Lung (tissue), 12 donors: Measurements from ENCODE around the gene OR52M1. TPM values are rescaled to one million over a fixed set of nuclear protein-coding genes. Genes with fewer than 3 reads are reported as not detected.

Source experiments
- ATAC-seq: fragments of 200-7000 bp; cut with Tn5 transposase; one replicate; pipeline ENCODE4 v1.9.1; 2020; ENCODE audit warnings: moderate number of reproducible peaks; ENCODE audit not compliant: insufficient read depth, low FRiP score
- DNase-seq, 3 donors: peaks; one replicate each; pipeline ENCODE4 v3.0.0-alpha.2; 2013 to 2017
- H3K27ac ChIP-seq, 2 donors: one replicate each; pipeline ENCODE4 v1.5.1; 2013; ENCODE audit warnings: mild to moderate bottlenecking in 2 of 2, moderate library complexity in 2 of 2, control low read depth in 1 of 2, inconsistent platforms in 1 of 2, low read depth in 1 of 2, low read length in 1 of 2
- H3K27me3 ChIP-seq, 3 donors: one replicate each; pipeline ENCODE4 v1.5.1; 2013; ENCODE audit warnings: low read length in 2 of 3; ENCODE audit not compliant: control insufficient read depth in 3 of 3, insufficient read depth in 3 of 3
- H3K36me3 ChIP-seq, 4 donors: one replicate each; pipeline ENCODE4 v1.5.1; 2013; ENCODE audit warnings: low read length in 4 of 4, mild to moderate bottlenecking in 1 of 4, moderate library complexity in 1 of 4; ENCODE audit not compliant: control insufficient read depth in 4 of 4, insufficient read depth in 4 of 4
- H3K4me1 ChIP-seq, 5 donors: one replicate each; pipeline ENCODE4 v1.5.1; 2013; ENCODE audit warnings: low read length in 5 of 5, mild to moderate bottlenecking in 2 of 5, moderate library complexity in 1 of 5; ENCODE audit not compliant: control insufficient read depth in 5 of 5, insufficient read depth in 5 of 5
- H3K4me3 ChIP-seq: one replicate; pipeline ENCODE4 v1.5.1; 2013; ENCODE audit warnings: mild to moderate bottlenecking, control low read depth, moderate library complexity
- H3K9ac ChIP-seq, 2 donors: one replicate each; pipeline ENCODE4 v1.5.1; 2013; ENCODE audit warnings: low read length in 2 of 2, control low read depth in 1 of 2; ENCODE audit not compliant: insufficient read depth in 1 of 2
- H3K9me3 ChIP-seq, 4 donors: one replicate each; pipeline ENCODE4 v1.5.1; 2013; ENCODE audit warnings: low read length in 3 of 4, mild to moderate bottlenecking in 1 of 4, moderate library complexity in 1 of 4; ENCODE audit not compliant: control insufficient read depth in 4 of 4, insufficient read depth in 3 of 4
- WGBS, 2 donors: extraction: QIAGEN DNeasy Blood & Tissue Kit; methylation state at CpG; one replicate each; pipeline ENCODE4 v1.1.7; 2013; 5-methylcytosine and 5-hydroxymethylcytosine counted together
- polyA plus RNA-seq, 2 donors: library from polyadenylated mRNA; stranded (reverse); fragments of 200-250 nt; gene quantifications; one replicate each; pipeline ENCODE4 v1.2.1, GENCODE V29; 2013
- total RNA-seq, 2 donors: library from RNA; depleted of rRNA in 1 of 2; stranded (reverse); fragments of >200 nt in 1 of 2; gene quantifications; one replicate each; pipeline ENCODE4 v1.2.1, GENCODE V29; 2014 to 2021
- TF ChIP-seq, protein P1 (sequence below): IDR thresholded peaks from 2 replicates; pipeline ENCODE4 v1.5.1; 2012; ENCODE audit warnings: mild to moderate bottlenecking; ENCODE audit errors: control extremely low read depth, extremely low read depth
- donor health status: control.
- donor health status: control.
- donor health status: Bipolar disorder and iron deficiency.
- donor health status: healthy.
- donor health status: DM: yes; HTN: yes; CAD: no.

OR52M1 gene
- total and polyA plus RNA-seq, 4 donors = not detected

- no peak overlapping the region for H3K27ac ChIP-seq
- no peaks in the 10 kb centered on the region for H3K9me3 ChIP-seq
- TF ChIP-seq, protein P1, sequence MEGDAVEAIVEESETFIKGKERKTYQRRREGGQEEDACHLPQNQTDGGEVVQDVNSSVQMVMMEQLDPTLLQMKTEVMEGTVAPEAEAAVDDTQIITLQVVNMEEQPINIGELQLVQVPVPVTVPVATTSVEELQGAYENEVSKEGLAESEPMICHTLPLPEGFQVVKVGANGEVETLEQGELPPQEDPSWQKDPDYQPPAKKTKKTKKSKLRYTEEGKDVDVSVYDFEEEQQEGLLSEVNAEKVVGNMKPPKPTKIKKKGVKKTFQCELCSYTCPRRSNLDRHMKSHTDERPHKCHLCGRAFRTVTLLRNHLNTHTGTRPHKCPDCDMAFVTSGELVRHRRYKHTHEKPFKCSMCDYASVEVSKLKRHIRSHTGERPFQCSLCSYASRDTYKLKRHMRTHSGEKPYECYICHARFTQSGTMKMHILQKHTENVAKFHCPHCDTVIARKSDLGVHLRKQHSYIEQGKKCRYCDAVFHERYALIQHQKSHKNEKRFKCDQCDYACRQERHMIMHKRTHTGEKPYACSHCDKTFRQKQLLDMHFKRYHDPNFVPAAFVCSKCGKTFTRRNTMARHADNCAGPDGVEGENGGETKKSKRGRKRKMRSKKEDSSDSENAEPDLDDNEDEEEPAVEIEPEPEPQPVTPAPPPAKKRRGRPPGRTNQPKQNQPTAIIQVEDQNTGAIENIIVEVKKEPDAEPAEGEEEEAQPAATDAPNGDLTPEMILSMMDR = no peak
- no peak overlapping the region for H3K9ac ChIP-seq
- no peaks in the 10 kb centered on the region for H3K36me3 ChIP-seq
- no peaks in the 10 kb centered on the region for H3K27me3 ChIP-seq
- H3K4me3 ChIP-seq = no peak overlapping the region
- DNase-seq = no peak
- no peak for ATAC-seq
- H3K4me1 ChIP-seq = no peaks in the 10 kb centered on the region
Observed at GRCh38 chr11:4543561-4543960, 1.4 kb upstream of the OR52M1 start.

DNA sequence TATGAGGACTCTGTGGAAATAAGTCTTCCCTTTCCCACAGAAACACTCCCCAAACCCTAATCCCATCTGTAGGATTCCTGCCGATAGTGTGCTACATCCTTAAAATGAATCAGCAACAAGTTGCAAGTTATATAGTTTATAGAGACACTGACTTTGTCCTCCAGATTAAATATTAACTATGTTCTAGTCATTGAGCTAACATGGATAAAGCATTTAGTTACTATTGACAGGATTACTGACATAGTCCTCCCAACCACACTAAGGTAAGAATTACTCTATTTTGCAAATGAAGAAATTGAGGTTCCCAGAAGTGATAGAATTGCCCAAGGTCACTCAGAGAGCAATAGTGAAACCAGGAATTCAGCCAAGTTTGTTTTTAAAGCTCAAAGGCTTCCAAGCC lies 1.9 kb downstream of the OR52M1 start:
- peaks cover 0 to 13% (median 6%) of the 10 kb centered on the region in 4 donors for H3K9me3 ChIP-seq
- no peak overlapping the region for H3K9ac ChIP-seq
- H3K36me3 ChIP-seq = no peaks in the 10 kb centered on the region
- TF ChIP-seq, protein P1 = no peak
- no peaks in the 10 kb centered on the region for H3K27me3 ChIP-seq
- WGBS, 2 donors = 84 to 97% methylated on average over 1 of the region's 1 CpG
- no peak overlapping the region for H3K4me3 ChIP-seq
- ATAC-seq (no peak), DNase-seq (no peak)
- H3K4me1 ChIP-seq = no peaks in the 10 kb centered on the region
- no peak overlapping the region for H3K27ac ChIP-seq

DNA sequence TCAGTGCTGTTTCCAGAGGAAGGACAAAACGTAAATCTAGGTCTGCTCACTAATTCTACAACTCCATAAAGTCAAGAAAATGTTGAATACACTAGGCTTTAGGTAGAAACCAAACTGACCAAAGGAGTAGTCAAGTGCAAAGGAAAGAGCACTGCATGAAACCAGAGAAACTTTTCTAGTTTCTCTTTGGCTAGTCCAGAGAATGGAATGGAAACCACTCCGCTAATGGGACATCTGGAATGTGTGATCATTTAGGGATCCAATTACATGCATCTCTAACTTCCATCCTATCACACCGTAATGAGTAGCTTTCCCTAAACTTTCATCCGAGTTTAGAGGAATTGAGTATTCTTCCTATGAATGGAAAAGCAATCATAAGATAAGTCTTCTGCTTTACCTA lies 2.4 kb downstream of the OR52M1 start:
- peaks cover 0 to 13% (median 7%) of the 10 kb centered on the region in 4 donors for H3K9me3 ChIP-seq
- H3K36me3 ChIP-seq = no peaks in the 10 kb centered on the region
- H3K27me3 ChIP-seq = no peaks in the 10 kb centered on the region
- no peaks in the 10 kb centered on the region for H3K4me1 ChIP-seq
- WGBS, 2 donors = 76 to 87% methylated on average over 4 of the region's 4 CpGs
- ATAC-seq = no peak
- no peak overlapping the region for H3K4me3 ChIP-seq
- no peak overlapping the region for H3K27ac ChIP-seq
- no peak overlapping the region for H3K9ac ChIP-seq
- no peak for DNase-seq
- TF ChIP-seq, protein P1 = no peak

- Histone ChIP-seq H3K9me3 (peaks cover 0 to 18% (median 7%) of the 10 kb centered on the region in 4 donors), H3K27me3 (no peaks in the 10 kb centered on the region), H3K27ac (no peak overlapping the region), H3K9ac (no peak overlapping the region), H3K4me3 (no peak overlapping the region), H3K4me1 (no peaks in the 10 kb centered on the region), H3K36me3 (no peaks in the 10 kb centered on the region)
- DNase-seq = no peak
- ATAC-seq = no peak
- TF ChIP-seq, protein P1 = no peak
- WGBS, 2 donors = 80 to 87% methylated on average over 8 of the region's 8 CpGs
Observed at GRCh38 chr11:4551346-4551979, 6.5 kb downstream of the OR52M1 start.
